ENCODE data around the gene CNNM2.
"Not testable (repeated sequence)": the region's sequence is repeated elsewhere in the genome, so short reads cannot be mapped to it uniquely, and the experiment has no call there.

The CNNM2 gene

GRCh38 chr10:102923601-102924000 is 5.5 kb downstream of the CNNM2 start:
- in situ Hi-C loops (cut with MboI; ENCODE audit: low sequenced_read_pairs), result no loop called here

GRCh38 chr10:102926842-102927241 is 8.7 kb downstream of the CNNM2 start:
- in situ Hi-C loops (cut with MboI; ENCODE audit: low sequenced_read_pairs), result no loop called here

- in situ Hi-C loops (cut with MboI; ENCODE audit: low sequenced_read_pairs), result no loop called here
These were observed 9.4 kb downstream of the CNNM2 start for GRCh38 chr10:102927311-102928010.

GRCh38 chr10:102928442-102928841 is 10.3 kb downstream of the CNNM2 start:
- in situ Hi-C loops (cut with MboI; ENCODE audit: low sequenced_read_pairs), result not testable (repeated sequence)

- in situ Hi-C loops (cut with MboI; ENCODE audit: low sequenced_read_pairs), result no loop called here
These were observed 12.6 kb downstream of the CNNM2 start for GRCh38 chr10:102930720-102931119.

- in situ Hi-C loops (cut with MboI; ENCODE audit: low sequenced_read_pairs), result no loop called here
These were observed 13.5 kb downstream of the CNNM2 start for GRCh38 chr10:102931643-102932042.

GRCh38 chr10:102935505-102935904 is 17.4 kb downstream of the CNNM2 start:
- in situ Hi-C loops (cut with MboI; ENCODE audit: low sequenced_read_pairs), result no loop called here

GRCh38 chr10:102935939-102936605 is 18.0 kb downstream of the CNNM2 start:
- in situ Hi-C loops (cut with MboI; ENCODE audit: low sequenced_read_pairs), result no loop called here

- in situ Hi-C loops (cut with MboI; ENCODE audit: low sequenced_read_pairs), result no loop called here
These were observed 23.3 kb downstream of the CNNM2 start for GRCh38 chr10:102941401-102941800.

- in situ Hi-C loops (cut with MboI; ENCODE audit: low sequenced_read_pairs), result no loop called here
These were observed 27.4 kb downstream of the CNNM2 start for GRCh38 chr10:102945449-102945848.

GRCh38 chr10:102945962-102946361 is 27.9 kb downstream of the CNNM2 start:
- in situ Hi-C loops (cut with MboI; ENCODE audit: low sequenced_read_pairs), result no loop called here

- in situ Hi-C loops (cut with MboI; ENCODE audit: low sequenced_read_pairs), result no loop called here
These were observed 28.9 kb downstream of the CNNM2 start for GRCh38 chr10:102946992-102947391.

- in situ Hi-C loops (cut with MboI; ENCODE audit: low sequenced_read_pairs), result no loop called here
These were observed 30.1 kb downstream of the CNNM2 start for GRCh38 chr10:102948176-102948575.

GRCh38 chr10:102948786-102949185 is 30.7 kb downstream of the CNNM2 start:
- in situ Hi-C loops (cut with MboI; ENCODE audit: low sequenced_read_pairs), result no loop called here

GRCh38 chr10:102949916-102950315 is 31.8 kb downstream of the CNNM2 start:
- in situ Hi-C loops (cut with MboI; ENCODE audit: low sequenced_read_pairs), result no loop called here

- in situ Hi-C loops (cut with MboI; ENCODE audit: low sequenced_read_pairs), result no loop called here
These were observed 33.2 kb downstream of the CNNM2 start for GRCh38 chr10:102951316-102951715.

GRCh38 chr10:102959360-102959759 is 41.3 kb downstream of the CNNM2 start:
- in situ Hi-C loops (cut with MboI; ENCODE audit: low sequenced_read_pairs), result no loop called here

- in situ Hi-C loops (cut with MboI; ENCODE audit: low sequenced_read_pairs), result no loop called here
These were observed 42.1 kb downstream of the CNNM2 start for GRCh38 chr10:102960157-102960556.

- in situ Hi-C loops (cut with MboI; ENCODE audit: low sequenced_read_pairs), result no loop called here
These were observed 44.2 kb downstream of the CNNM2 start for GRCh38 chr10:102962267-102962666.

- in situ Hi-C loops (cut with MboI; ENCODE audit: low sequenced_read_pairs), result no loop called here
These were observed 45.1 kb downstream of the CNNM2 start for GRCh38 chr10:102962951-102963755.

- in situ Hi-C loops (cut with MboI; ENCODE audit: low sequenced_read_pairs), result no loop called here
These were observed 45.6 kb downstream of the CNNM2 start for GRCh38 chr10:102963756-102964025.

- in situ Hi-C loops (cut with MboI; ENCODE audit: low sequenced_read_pairs), result not testable (repeated sequence)
These were observed 46.0 kb downstream of the CNNM2 start for GRCh38 chr10:102964064-102964463.

All from hTERT RPE-1 (cell line).